CD14-positive monocyte (primary cell): ENCODE data around the gene CFAP20DC. TPM values are rescaled to one million over a fixed set of nuclear protein-coding genes. Genes with fewer than 3 reads are reported as not detected.

Experiments used
- DNase-seq, 3 donors: peaks; one replicate each; pipeline ENCODE4 v3.0.0-alpha.2; 2011 to 2022
- H2AFZ ChIP-seq: 2 replicates; pipeline ENCODE4 v1.6.0; 2012; ENCODE audit warnings: mild to moderate bottlenecking, low read depth, low read length, inconsistent platforms; ENCODE audit not compliant: insufficient read depth, poor library complexity, severe bottlenecking
- H3K27ac ChIP-seq, 2 donors: 1 replicate in 1 of 2; 2 replicates in 1 of 2; pipeline ENCODE4 v1.5.1; 2012 to 2013; ENCODE audit warnings: low read length in 2 of 2, control low read depth in 1 of 2, inconsistent platforms in 1 of 2, low read depth in 1 of 2, mild to moderate bottlenecking in 1 of 2
- H3K27me3 ChIP-seq, 2 donors: one replicate each; pipeline versions ENCODE4 v1.6.0 to v1.6.1; 2011 to 2013; ENCODE audit warnings: low read length in 2 of 2; ENCODE audit not compliant: control insufficient read depth in 2 of 2, insufficient read depth in 2 of 2
- H3K36me3 ChIP-seq, 2 donors: replicated peaks in 1 of 2; 1 replicate in 1 of 2; 2 replicates in 1 of 2; pipeline versions ENCODE4 v1.5.1 to v1.6.1; 2012 to 2013; ENCODE audit warnings: low read length in 2 of 2, control low read depth in 1 of 2, inconsistent platforms in 1 of 2, mild to moderate bottlenecking in 1 of 2; ENCODE audit not compliant: insufficient read depth in 2 of 2, control insufficient read depth in 1 of 2
- H3K4me1 ChIP-seq, 2 donors: 1 replicate in 1 of 2; 2 replicates in 1 of 2; pipeline versions ENCODE4 v1.5.1 to v1.6.1; 2012 to 2013; ENCODE audit warnings: low read length in 2 of 2, control low read depth in 1 of 2, inconsistent platforms in 1 of 2, mild to moderate bottlenecking in 1 of 2, moderate library complexity in 1 of 2; ENCODE audit not compliant: insufficient read depth in 2 of 2, control insufficient read depth in 1 of 2
- H3K4me2 ChIP-seq: replicated peaks from 2 replicates; pipeline ENCODE3; 2012; ENCODE audit warnings: low read length, moderate library complexity, mild to moderate bottlenecking; ENCODE audit not compliant: poor library complexity, severe bottlenecking; ENCODE audit errors: extremely low read depth
- H3K4me3 ChIP-seq, 3 experiments: fragments of 200-600 bp in 1 of 3; sonication (generic) in 1 of 3; replicated peaks in 1 of 3; 1 replicate in 2 of 3; 2 replicates in 1 of 3; pipeline ENCODE4 v1.5.1; 2011 to 2013; ENCODE audit warnings: low read length in 3 of 3, mild to moderate bottlenecking in 3 of 3, control low read depth in 2 of 3, low read depth in 2 of 3, inconsistent platforms in 1 of 3, moderate library complexity in 1 of 3
- H3K79me2 ChIP-seq: 2 replicates; pipeline ENCODE4 v1.6.0; 2012; ENCODE audit warnings: mild to moderate bottlenecking, control low read depth, inconsistent platforms, low read length, moderate library complexity; ENCODE audit not compliant: insufficient read depth
- H3K9ac ChIP-seq: 2 replicates; pipeline ENCODE4 v1.6.0; 2017; ENCODE audit warnings: low read length, mild to moderate bottlenecking; ENCODE audit not compliant: insufficient read depth, poor library complexity, severe bottlenecking
- H3K9me3 ChIP-seq, 2 donors: replicated peaks in 1 of 2; 1 replicate in 1 of 2; 2 replicates in 1 of 2; pipeline versions ENCODE4 v1.5.1 to v1.6.1; 2012 to 2013; ENCODE audit warnings: low read length in 2 of 2, control low read depth in 1 of 2; ENCODE audit not compliant: control insufficient read depth in 1 of 2, insufficient read depth in 1 of 2
- H4K20me1 ChIP-seq: 2 replicates; pipeline ENCODE4 v1.6.0; 2012; ENCODE audit warnings: mild to moderate bottlenecking, low read length, control low read depth, moderate library complexity; ENCODE audit not compliant: insufficient read depth
- H3K27ac Mint-ChIP-seq, 7 donors: one replicate each; pipeline ENCODE4 v1.8.0; 2020; ENCODE audit warnings: mild to moderate bottlenecking in 7 of 7, mixed read lengths in 7 of 7, moderate library complexity in 6 of 7, inconsistent platforms in 2 of 7
- H3K27me3 Mint-ChIP-seq, 3 donors: one replicate each; pipeline ENCODE4 v1.8.0; 2021 to 2022; ENCODE audit warnings: low read depth in 3 of 3, mild to moderate bottlenecking in 3 of 3, mixed read lengths in 3 of 3, moderate library complexity in 3 of 3, inconsistent platforms in 1 of 3
- H3K36me3 Mint-ChIP-seq, 2 donors: one replicate each; pipeline ENCODE4 v1.8.0; 2020; ENCODE audit warnings: mixed read lengths in 2 of 2, inconsistent platforms in 1 of 2, mild to moderate bottlenecking in 1 of 2
- H3K4me1 Mint-ChIP-seq: one replicate; pipeline ENCODE4 v1.8.0; 2020; ENCODE audit warnings: mild to moderate bottlenecking, mixed read lengths
- H3K4me3 Mint-ChIP-seq, 2 donors: one replicate each; pipeline ENCODE4 v1.8.0; 2020; ENCODE audit warnings: mild to moderate bottlenecking in 2 of 2, mixed read lengths in 2 of 2, moderate library complexity in 1 of 2
- H3K9me3 Mint-ChIP-seq, 7 donors: one replicate each; pipeline ENCODE4 v1.8.0; 2020 to 2022; ENCODE audit warnings: mixed read lengths in 7 of 7, mild to moderate bottlenecking in 6 of 7, moderate library complexity in 6 of 7, inconsistent platforms in 2 of 7
- WGBS: methylation state at CpG from one replicate; pipeline ENCODE4 v1.1.5; 2013; ENCODE audit warnings: missing lambda C conversion rate; ENCODE audit not compliant: insufficient coverage; 5-methylcytosine and 5-hydroxymethylcytosine counted together
- intact Hi-C, 2 donors: fragments of 100-400 bp; cut with micrococcal nuclease; formaldehyde crosslinking; loops; one replicate each; pipeline versions ENCODE4 v1.15.0 to v1.15.1; 2023
- polyA plus RNA-seq, 3 donors: library from polyadenylated mRNA; depleted of rRNA in 1 of 3; unstranded in 2 of 3; stranded (reverse) in 1 of 3; fragments of 300-500 nt in 2 of 3; fragments of >200 nt in 1 of 3; fragmentation: Illumina TruSeq in 2 of 3; gene quantifications; 1 replicate in 2 of 3; 2 replicates in 1 of 3; pipeline ENCODE4 v1.2.3, GENCODE V29; 2012 to 2021
- TF ChIP-seq, protein P1 (sequence below): fragments of 200-600 bp; IDR thresholded peaks from one replicate; pipeline ENCODE4 v1.8.0; 2022; ENCODE audit warnings: antibody characterized with exemption, mild to moderate bottlenecking

CFAP20DC gene
- polyA plus RNA-seq, 3 donors = not detected

DNA sequence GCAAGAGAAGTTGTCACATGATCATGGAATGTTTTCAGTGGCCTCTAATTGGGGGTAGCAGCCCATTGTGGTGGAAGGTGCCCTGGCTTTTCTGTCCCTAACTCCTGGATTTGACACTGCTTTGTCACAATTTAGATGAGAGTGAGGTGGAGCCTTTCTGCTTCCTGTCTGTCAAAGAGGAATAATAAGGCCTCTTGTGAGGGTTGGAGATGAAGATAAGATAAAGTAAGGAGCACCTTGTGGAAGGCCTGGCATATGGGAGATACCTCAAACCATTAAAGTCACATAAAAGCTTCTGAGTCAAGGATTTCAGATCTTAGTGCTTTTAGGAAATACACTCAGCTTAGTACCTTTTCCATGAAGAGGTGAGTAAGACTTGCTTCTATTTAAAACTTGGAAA is 210.6 kb downstream of the CFAP20DC start:
- no peaks in the 10 kb centered on the region for H3K27me3 Mint-ChIP-seq
- no peaks in the 10 kb centered on the region for H3K36me3 Mint-ChIP-seq
- Histone ChIP-seq H3K27me3 (no peaks in the 10 kb centered on the region), H3K4me2 (no peak overlapping the region), H2AFZ (no peak overlapping the region), H3K79me2 (no peaks in the 10 kb centered on the region), H3K4me3 (no peak overlapping the region), H3K9me3 (no peaks in the 10 kb centered on the region), H3K27ac (no peak overlapping the region), H3K9ac (no peak overlapping the region), H3K4me1 (no peaks in the 10 kb centered on the region), H3K36me3 (no peaks in the 10 kb centered on the region), H4K20me1 (no peaks in the 10 kb centered on the region)
- no peak for DNase-seq
- TF ChIP-seq, protein P1, sequence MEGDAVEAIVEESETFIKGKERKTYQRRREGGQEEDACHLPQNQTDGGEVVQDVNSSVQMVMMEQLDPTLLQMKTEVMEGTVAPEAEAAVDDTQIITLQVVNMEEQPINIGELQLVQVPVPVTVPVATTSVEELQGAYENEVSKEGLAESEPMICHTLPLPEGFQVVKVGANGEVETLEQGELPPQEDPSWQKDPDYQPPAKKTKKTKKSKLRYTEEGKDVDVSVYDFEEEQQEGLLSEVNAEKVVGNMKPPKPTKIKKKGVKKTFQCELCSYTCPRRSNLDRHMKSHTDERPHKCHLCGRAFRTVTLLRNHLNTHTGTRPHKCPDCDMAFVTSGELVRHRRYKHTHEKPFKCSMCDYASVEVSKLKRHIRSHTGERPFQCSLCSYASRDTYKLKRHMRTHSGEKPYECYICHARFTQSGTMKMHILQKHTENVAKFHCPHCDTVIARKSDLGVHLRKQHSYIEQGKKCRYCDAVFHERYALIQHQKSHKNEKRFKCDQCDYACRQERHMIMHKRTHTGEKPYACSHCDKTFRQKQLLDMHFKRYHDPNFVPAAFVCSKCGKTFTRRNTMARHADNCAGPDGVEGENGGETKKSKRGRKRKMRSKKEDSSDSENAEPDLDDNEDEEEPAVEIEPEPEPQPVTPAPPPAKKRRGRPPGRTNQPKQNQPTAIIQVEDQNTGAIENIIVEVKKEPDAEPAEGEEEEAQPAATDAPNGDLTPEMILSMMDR = no peak
- H3K9me3 Mint-ChIP-seq = peaks cover 0 to 8% (median 2%) of the 10 kb centered on the region in 7 donors
- H3K27ac Mint-ChIP-seq = no peak overlapping the region
- intact Hi-C loops = no loop called here
- H3K4me3 Mint-ChIP-seq = no peak overlapping the region
- H3K4me1 Mint-ChIP-seq = no peaks in the 10 kb centered on the region

DNA sequence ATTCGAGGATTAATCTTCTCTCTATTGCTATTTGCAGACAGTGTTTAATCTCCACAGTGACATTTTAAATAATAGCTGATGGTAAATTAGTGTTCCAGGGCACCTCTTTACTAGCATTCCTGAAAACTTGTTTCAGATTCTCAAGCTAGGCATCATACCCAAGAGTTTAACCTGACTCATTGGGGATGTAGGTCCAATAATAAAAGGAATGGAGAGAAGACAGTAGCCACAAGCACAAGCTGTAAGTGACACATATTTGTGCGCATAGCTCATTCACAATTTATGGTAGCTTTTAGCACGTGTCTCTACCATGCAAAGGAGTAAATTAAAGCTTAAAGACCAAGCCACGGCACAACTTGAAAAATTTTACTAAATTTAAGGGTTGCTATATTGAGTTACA is 212.0 kb downstream of the CFAP20DC start:
- H3K27me3 Mint-ChIP-seq = no peaks in the 10 kb centered on the region
- H3K9me3 ChIP-seq = no peaks in the 10 kb centered on the region
- H3K79me2 ChIP-seq = no peaks in the 10 kb centered on the region
- H3K4me3 ChIP-seq = no peak overlapping the region
- H3K4me1 ChIP-seq = no peaks in the 10 kb centered on the region
- no peak for DNase-seq
- no peaks in the 10 kb centered on the region for H3K27me3 ChIP-seq
- H3K4me2 ChIP-seq = no peak overlapping the region
- H3K36me3 Mint-ChIP-seq = no peaks in the 10 kb centered on the region
- WGBS = 93% methylated on average over 2 of the region's 4 CpGs
- H3K36me3 ChIP-seq = no peaks in the 10 kb centered on the region
- peaks cover 0 to 8% (median 2%) of the 10 kb centered on the region in 7 donors for H3K9me3 Mint-ChIP-seq
- no peak overlapping the region for H3K27ac Mint-ChIP-seq
- no peaks in the 10 kb centered on the region for H4K20me1 ChIP-seq
- TF ChIP-seq, protein P1 = no peak
- no peak overlapping the region for H2AFZ ChIP-seq
- H3K4me3 Mint-ChIP-seq = no peak overlapping the region
- no peak overlapping the region for H3K9ac ChIP-seq
- H3K4me1 Mint-ChIP-seq = no peaks in the 10 kb centered on the region
- intact Hi-C loops = no loop called here
- no peak overlapping the region for H3K27ac ChIP-seq
